VCaP (cell line): ENCODE measurements around the gene MYCN.
"Not testable (repeated sequence)": the region's sequence is repeated elsewhere in the genome, so short reads cannot be mapped to it uniquely, and the experiment has no call there.

Source experiments
- H3K27ac ChIP-seq: fragments of 450-650 bp; 2 replicates; pipeline ENCODE4 v1.5.1; 2017
- CTCF ChIP-seq: fragments of 450-650 bp; conservative IDR thresholded peaks from 2 replicates; pipeline ENCODE4 v1.5.1; 2017; ENCODE audit warnings: mild to moderate bottlenecking, moderate library complexity

Gene MYCN

GRCh38 chr2:15919716-15920434 is 20.5 kb upstream of the MYCN start:
- no peak for TF ChIP-seq CTCF
- H3K27ac ChIP-seq = no peak overlapping the region

GRCh38 chr2:15920696-15921095 is 19.7 kb upstream of the MYCN start:
- TF ChIP-seq CTCF = no peak
- H3K27ac ChIP-seq = no peak overlapping the region

- no peak for TF ChIP-seq CTCF
- H3K27ac ChIP-seq = no peak overlapping the region
Measured at GRCh38 chr2:15923597-15923996, 16.8 kb upstream of the MYCN start.

GRCh38 chr2:15925819-15926218 is 14.5 kb upstream of the MYCN start:
- H3K27ac ChIP-seq = no peak overlapping the region
- no peak for TF ChIP-seq CTCF

- no peak for TF ChIP-seq CTCF
- no peak overlapping the region for H3K27ac ChIP-seq
Measured at GRCh38 chr2:15926252-15926651, 14.1 kb upstream of the MYCN start.

- TF ChIP-seq CTCF = no peak
Measured at GRCh38 chr2:15927551-15928218, 12.7 kb upstream of the MYCN start.

GRCh38 chr2:15929008-15929407 is 11.3 kb upstream of the MYCN start:
- not testable (repeated sequence) for H3K27ac ChIP-seq

More at GRCh38 chr2:15927551-15928218, 12.7 kb upstream of the MYCN start:
- no peak overlapping the region for H3K27ac ChIP-seq

- no peak overlapping the region for H3K27ac ChIP-seq
- TF ChIP-seq CTCF = no peak
Measured at GRCh38 chr2:15929861-15930260, 10.5 kb upstream of the MYCN start.
